Measurements from ENCODE around the gene IFRD2. TPM values are rescaled to one million over a fixed set of nuclear protein-coding genes. Genes with fewer than 3 reads are reported as not detected.

The IFRD2 gene
- total RNA-seq, 1 donor from 2014 or later: 38.2 TPM

GRCh38 chr3:50256978-50257890, 35.0 kb downstream of the IFRD2 start:
- H3K27ac Mint-ChIP-seq (ENCODE audit: unreplicated experiment): peak overlapping the region; percentile 84
- H3K4me3 Mint-ChIP-seq (ENCODE audit: unreplicated experiment): peak overlapping the region; percentile 6
- H3K36me3 Mint-ChIP-seq (ENCODE audit: unreplicated experiment): no peaks in the 10 kb centered on the region
- peaks cover 15% of the 10 kb centered on the region for H3K27me3 Mint-ChIP-seq (ENCODE audit: unreplicated experiment)
- peak; percentile 75 for DNase-seq
- TF ChIP-seq CTCF (IDR thresholded peaks at IDR 0.05; ENCODE audit: partially characterized antibody, unreplicated experiment): peak; percentile 57
- peaks cover 11% of the 10 kb centered on the region for H3K9me3 Mint-ChIP-seq (ENCODE audit: unreplicated experiment)
- H3K4me1 Mint-ChIP-seq (ENCODE audit: low read depth, unreplicated experiment): peaks cover 12% of the 10 kb centered on the region

DNA sequence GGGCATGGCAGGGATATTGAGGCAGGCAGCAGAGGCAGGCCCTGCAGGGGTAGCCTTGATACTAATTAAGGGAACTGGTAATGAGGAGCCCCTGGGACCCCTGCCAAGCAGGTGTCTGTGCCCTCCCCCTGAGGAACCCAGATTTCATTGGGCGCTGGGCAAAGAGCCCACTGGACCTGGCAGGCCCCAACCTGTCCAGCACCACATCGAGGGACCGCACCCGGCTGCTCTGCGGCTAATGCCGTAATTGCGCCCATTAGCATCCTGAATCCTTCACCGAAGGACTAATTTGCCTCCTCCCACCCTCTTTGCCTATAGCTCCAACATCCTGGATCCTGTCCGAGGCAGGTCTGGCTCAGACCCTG, 37.0 kb downstream of the IFRD2 start:
- no peak for TF ChIP-seq CTCF (IDR thresholded peaks at IDR 0.05; ENCODE audit: partially characterized antibody, unreplicated experiment)
- Mint-ChIP-seq H3K4me1 (ENCODE audit: low read depth, unreplicated experiment) (peaks cover 15% of the 10 kb centered on the region), H3K27me3 (ENCODE audit: unreplicated experiment) (peaks cover 15% of the 10 kb centered on the region), H3K4me3 (ENCODE audit: unreplicated experiment) (no peak overlapping the region), H3K36me3 (ENCODE audit: unreplicated experiment) (no peaks in the 10 kb centered on the region), H3K27ac (ENCODE audit: unreplicated experiment) (no peak overlapping the region), H3K9me3 (ENCODE audit: unreplicated experiment) (peaks cover 11% of the 10 kb centered on the region)
- no peak for DNase-seq

- H3K9me3 Mint-ChIP-seq (ENCODE audit: unreplicated experiment): peaks cover 11% of the 10 kb centered on the region
- no peak for TF ChIP-seq CTCF (IDR thresholded peaks at IDR 0.05; ENCODE audit: partially characterized antibody, unreplicated experiment)
- no peak overlapping the region for H3K27ac Mint-ChIP-seq (ENCODE audit: unreplicated experiment)
- peaks cover 15% of the 10 kb centered on the region for H3K4me1 Mint-ChIP-seq (ENCODE audit: low read depth, unreplicated experiment)
- no peak overlapping the region for H3K4me3 Mint-ChIP-seq (ENCODE audit: unreplicated experiment)
- no peak for DNase-seq
- peaks cover 13% of the 10 kb centered on the region for H3K27me3 Mint-ChIP-seq (ENCODE audit: unreplicated experiment)
- no peaks in the 10 kb centered on the region for H3K36me3 Mint-ChIP-seq (ENCODE audit: unreplicated experiment)
These were observed 37.5 kb downstream of the IFRD2 start for GRCh38 chr3:50254577-50255250.

DNA sequence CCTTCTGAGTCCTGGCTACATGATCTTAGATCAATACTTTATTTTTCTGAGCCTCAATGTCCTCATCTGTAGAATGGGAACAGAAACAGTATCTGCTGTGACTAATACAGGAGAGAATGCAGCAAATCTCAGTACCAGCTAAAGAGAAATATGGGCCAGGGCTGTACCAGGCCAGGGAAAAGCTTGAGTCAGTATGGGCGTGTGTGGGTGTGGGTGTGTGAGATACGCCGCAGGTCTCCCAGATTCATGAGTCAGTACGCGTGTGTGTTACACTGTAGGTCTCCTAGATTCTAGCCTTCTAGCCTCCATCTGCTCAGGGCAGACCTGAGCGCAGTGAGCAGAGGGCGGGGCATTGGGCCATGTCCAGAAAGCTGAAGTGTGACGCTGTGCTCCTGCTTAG, 41.0 kb downstream of the IFRD2 start:
- no peak for TF ChIP-seq CTCF (IDR thresholded peaks at IDR 0.05; ENCODE audit: partially characterized antibody, unreplicated experiment)
- H3K9me3 Mint-ChIP-seq (ENCODE audit: unreplicated experiment): peaks cover 4% of the 10 kb centered on the region
- H3K27me3 Mint-ChIP-seq (ENCODE audit: unreplicated experiment): peaks cover 6% of the 10 kb centered on the region
- no peaks in the 10 kb centered on the region for H3K36me3 Mint-ChIP-seq (ENCODE audit: unreplicated experiment)
- H3K4me3 Mint-ChIP-seq (ENCODE audit: unreplicated experiment): no peak overlapping the region
- no peak for DNase-seq
- H3K4me1 Mint-ChIP-seq (ENCODE audit: low read depth, unreplicated experiment): peaks cover 21% of the 10 kb centered on the region
- no peak overlapping the region for H3K27ac Mint-ChIP-seq (ENCODE audit: unreplicated experiment)

DNA sequence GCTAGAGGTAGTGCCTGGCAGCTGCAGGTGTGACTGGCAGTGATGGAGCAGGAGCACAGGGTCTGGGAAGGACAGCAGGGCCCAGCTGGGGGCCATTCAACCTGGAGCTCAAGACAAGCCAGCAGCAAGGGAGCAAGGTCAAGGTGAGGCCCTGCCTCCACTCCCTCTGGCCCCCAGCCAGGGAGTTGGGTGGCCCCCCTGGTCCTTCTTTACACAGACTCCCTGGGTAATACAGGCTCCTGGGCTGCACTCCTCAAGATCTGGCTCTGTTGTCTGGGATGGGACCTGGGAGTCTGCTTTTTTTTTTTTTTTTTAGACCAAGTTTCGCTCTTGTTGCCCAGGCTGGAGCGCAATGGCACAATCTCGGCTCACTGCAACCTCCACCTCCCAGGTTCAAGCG, 41.7 kb downstream of the IFRD2 start:
- Mint-ChIP-seq H3K27ac (ENCODE audit: unreplicated experiment) (no peak overlapping the region), H3K27me3 (ENCODE audit: unreplicated experiment) (peaks cover 6% of the 10 kb centered on the region), H3K9me3 (ENCODE audit: unreplicated experiment) (peaks cover 4% of the 10 kb centered on the region), H3K4me1 (ENCODE audit: low read depth, unreplicated experiment) (peaks cover 22% of the 10 kb centered on the region), H3K4me3 (ENCODE audit: unreplicated experiment) (no peak overlapping the region), H3K36me3 (ENCODE audit: unreplicated experiment) (no peaks in the 10 kb centered on the region)
- TF ChIP-seq CTCF (IDR thresholded peaks at IDR 0.05; ENCODE audit: partially characterized antibody, unreplicated experiment): no peak
- DNase-seq: no peak
